Activated naive CD4-positive, alpha-beta T cell treated with anti-CD3 and anti-CD28 coated beads, Interleukin-2, amount 50 U/mL, for 72 hours (primary cell): Measurements from ENCODE around the gene CTAGE1. TPM values are rescaled to one million over a fixed set of nuclear protein-coding genes. Genes with fewer than 3 reads are reported as not detected.

Source experiments
- ATAC-seq, 2 donors: fragments of 150-1000 bp; cut with Tn5 transposase; 2 replicates each; pipeline ENCODE4 v1.10.0; 2021; ENCODE audit warnings: mild to moderate bottlenecking in 2 of 2, moderate library complexity in 2 of 2
- DNase-seq, 2 donors: peaks; one replicate each; pipeline ENCODE4 v3.0.0; 2021 to 2022; ENCODE audit warnings: low spot score in 2 of 2
- H3K27ac Mint-ChIP-seq, 2 donors: one replicate each; pipeline ENCODE4 v1.8.0; 2022; ENCODE audit warnings: mild to moderate bottlenecking in 2 of 2, mixed read lengths in 2 of 2
- H3K36me3 Mint-ChIP-seq, 2 donors: one replicate each; pipeline ENCODE4 v1.8.0; 2022; ENCODE audit warnings: mixed read lengths in 2 of 2
- H3K9me3 Mint-ChIP-seq, 2 donors: one replicate each; pipeline ENCODE4 v1.8.0; 2022; ENCODE audit warnings: mixed read lengths in 2 of 2
- total RNA-seq, 2 donors: library from RNA; stranded (reverse); gene quantifications; one replicate each; pipeline ENCODE4 v1.2.3, GENCODE V29; 2022

The CTAGE1 gene
- total RNA-seq, 2 donors from 2014 or later: not detected

GRCh38 chr18:22377769-22378168 lies 39.9 kb downstream of the CTAGE1 start:
- ATAC-seq: no peak
- Mint-ChIP-seq H3K36me3 (no peaks in the 10 kb centered on the region), H3K27ac (no peak overlapping the region), H3K9me3 (peaks cover 0 to 3% of the 10 kb centered on the region in 2 donors)
- DNase-seq: no peak

- no peaks in the 10 kb centered on the region for H3K36me3 Mint-ChIP-seq
- peaks cover 0 to 2% of the 10 kb centered on the region in 2 donors for H3K9me3 Mint-ChIP-seq
- no peak for ATAC-seq
- no peak for DNase-seq
- no peak overlapping the region for H3K27ac Mint-ChIP-seq
These were observed 47.3 kb downstream of the CTAGE1 start for GRCh38 chr18:22370414-22370813.

GRCh38 chr18:22368021-22368420 lies 49.7 kb downstream of the CTAGE1 start:
- no peaks in the 10 kb centered on the region for H3K9me3 Mint-ChIP-seq
- no peak overlapping the region for H3K27ac Mint-ChIP-seq
- ATAC-seq (no peak), DNase-seq (no peak)
- H3K36me3 Mint-ChIP-seq: no peaks in the 10 kb centered on the region

GRCh38 chr18:22367303-22367702 lies 50.4 kb downstream of the CTAGE1 start:
- H3K9me3 Mint-ChIP-seq: no peaks in the 10 kb centered on the region
- no peaks in the 10 kb centered on the region for H3K36me3 Mint-ChIP-seq
- no peak for ATAC-seq
- DNase-seq: no peak
- no peak overlapping the region for H3K27ac Mint-ChIP-seq

- ATAC-seq: no peak
- Mint-ChIP-seq H3K9me3 (no peaks in the 10 kb centered on the region), H3K27ac (no peak overlapping the region), H3K36me3 (no peaks in the 10 kb centered on the region)
- no peak for DNase-seq
These were observed 53.8 kb downstream of the CTAGE1 start for GRCh38 chr18:22363867-22364463.

Other genes starting within 250 kb of the CTAGE1 start
- gene GATA6, start 248.3 kb downstream of the CTAGE1 start, total RNA-seq: not detected